GM20000 (cell line): Measurements from ENCODE around the gene BICC1.

ENCODE experiments used
- DNase-seq: peaks from one replicate; pipeline ENCODE4 v3.0.0; 2012; ENCODE audit warnings: low spot score
- TF ChIP-seq, protein P1 (sequence below): IDR thresholded peaks from 2 replicates; pipeline ENCODE4 v1.5.1; 2012; ENCODE audit warnings: mild to moderate bottlenecking, control low read depth; ENCODE audit errors: extremely low read depth, missing control alignments

Gene BICC1

GRCh38 chr10:58608826-58609531 lies 96.3 kb downstream of the BICC1 start:
- no peak for DNase-seq
- TF ChIP-seq, protein P1, sequence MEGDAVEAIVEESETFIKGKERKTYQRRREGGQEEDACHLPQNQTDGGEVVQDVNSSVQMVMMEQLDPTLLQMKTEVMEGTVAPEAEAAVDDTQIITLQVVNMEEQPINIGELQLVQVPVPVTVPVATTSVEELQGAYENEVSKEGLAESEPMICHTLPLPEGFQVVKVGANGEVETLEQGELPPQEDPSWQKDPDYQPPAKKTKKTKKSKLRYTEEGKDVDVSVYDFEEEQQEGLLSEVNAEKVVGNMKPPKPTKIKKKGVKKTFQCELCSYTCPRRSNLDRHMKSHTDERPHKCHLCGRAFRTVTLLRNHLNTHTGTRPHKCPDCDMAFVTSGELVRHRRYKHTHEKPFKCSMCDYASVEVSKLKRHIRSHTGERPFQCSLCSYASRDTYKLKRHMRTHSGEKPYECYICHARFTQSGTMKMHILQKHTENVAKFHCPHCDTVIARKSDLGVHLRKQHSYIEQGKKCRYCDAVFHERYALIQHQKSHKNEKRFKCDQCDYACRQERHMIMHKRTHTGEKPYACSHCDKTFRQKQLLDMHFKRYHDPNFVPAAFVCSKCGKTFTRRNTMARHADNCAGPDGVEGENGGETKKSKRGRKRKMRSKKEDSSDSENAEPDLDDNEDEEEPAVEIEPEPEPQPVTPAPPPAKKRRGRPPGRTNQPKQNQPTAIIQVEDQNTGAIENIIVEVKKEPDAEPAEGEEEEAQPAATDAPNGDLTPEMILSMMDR: no peak

- TF ChIP-seq, protein P1: no peak
Measured at GRCh38 chr10:58609532-58610150, 97.0 kb downstream of the BICC1 start.

DNA sequence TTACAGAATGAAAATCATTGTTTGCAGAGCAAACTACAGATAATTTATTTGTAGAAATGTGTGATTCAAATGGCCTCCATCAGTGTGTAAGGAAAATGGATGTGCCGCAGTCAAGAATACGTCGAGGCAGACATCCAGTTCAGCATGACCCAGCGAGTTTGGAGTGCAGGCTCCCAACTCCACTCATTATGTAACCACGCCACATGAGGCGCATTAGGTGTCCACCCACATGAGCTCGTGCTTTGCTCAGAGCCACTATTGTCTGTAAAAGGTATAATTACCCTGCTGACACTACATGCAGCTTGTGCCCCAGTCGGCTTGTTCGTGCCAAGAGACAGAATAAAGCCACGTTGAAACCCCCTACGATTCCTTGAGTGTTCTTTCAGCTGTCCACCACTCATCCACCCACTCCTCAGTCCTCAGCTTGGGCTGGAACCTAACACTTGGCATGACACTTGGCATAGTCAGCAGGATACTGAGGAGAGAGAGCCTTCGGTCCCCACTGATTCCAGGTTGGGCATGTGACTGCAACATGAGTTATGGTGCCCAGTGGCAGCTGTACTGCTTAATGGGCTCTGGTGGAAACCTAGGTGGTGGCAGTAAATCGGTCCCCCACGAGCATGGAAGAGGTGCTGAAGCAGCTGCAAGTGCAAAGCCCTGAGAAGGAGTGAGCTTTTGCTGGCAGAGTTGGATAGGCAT lies 102.7 kb downstream of the BICC1 start:
- TF ChIP-seq, protein P1: no peak

More at GRCh38 chr10:58609532-58610150, 97.0 kb downstream of the BICC1 start:
- DNase-seq: no peak

DNA sequence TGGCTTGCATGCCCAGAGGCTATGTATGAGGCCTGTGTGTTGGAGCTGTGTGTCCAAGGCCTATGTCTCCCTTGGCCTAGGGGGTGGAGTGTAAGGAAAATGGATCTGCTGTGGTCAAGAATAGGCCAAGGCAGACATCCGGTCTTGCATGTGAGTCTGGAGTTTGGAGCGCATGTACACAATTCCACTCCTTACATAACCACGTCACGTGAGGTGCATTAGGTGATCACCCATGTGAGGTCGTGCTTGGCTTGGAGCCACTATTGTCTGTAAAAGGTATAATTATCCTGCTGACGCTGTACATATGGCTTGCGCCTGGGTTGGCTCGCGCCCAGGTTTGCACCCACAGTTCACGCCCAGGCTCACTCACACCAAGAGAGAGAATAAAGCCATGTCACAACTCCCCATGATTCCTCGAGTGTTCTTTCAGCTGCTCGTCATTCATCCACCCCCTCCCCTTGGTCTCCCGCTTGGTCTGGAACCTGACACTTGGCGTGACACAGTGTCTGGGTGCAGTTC lies 105.5 kb downstream of the BICC1 start:
- TF ChIP-seq, protein P1: no peak
- DNase-seq: no peak

More for the DNA sequence above, 102.7 kb downstream of the BICC1 start:
- DNase-seq: no peak

DNA sequence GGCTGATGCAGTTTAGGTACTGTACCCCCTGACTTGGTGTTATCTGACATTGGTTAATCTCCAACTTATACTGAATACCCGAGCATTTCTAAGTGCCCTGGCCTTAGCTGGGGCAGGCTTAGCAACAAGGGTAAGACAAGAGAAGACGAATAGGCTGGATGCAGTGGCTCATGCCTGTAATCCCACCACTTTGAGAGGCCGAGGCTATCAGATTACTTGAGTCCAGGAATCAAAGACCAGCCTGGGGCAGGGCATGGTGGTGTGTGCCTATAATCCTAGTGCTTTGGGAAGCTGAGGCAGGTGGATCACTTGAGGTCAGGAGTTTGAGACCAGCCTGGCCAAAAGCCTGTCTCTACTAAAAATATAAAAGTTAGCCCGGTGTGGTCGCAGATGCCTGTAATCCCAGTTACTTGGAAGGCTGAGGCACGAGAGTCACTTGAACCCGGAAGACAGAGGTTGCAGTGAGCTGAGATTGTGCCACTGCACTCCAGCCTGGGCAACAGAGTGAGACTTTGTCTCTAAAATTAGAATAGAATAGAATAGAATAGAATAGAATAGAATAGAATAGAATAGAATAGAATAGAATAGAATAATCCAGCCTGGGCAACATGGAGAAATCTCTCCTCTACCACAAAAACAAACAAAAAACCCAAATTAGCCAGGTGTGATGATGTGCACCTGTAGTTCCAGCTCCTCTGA lies 108.9 kb downstream of the BICC1 start:
- TF ChIP-seq, protein P1: no peak

GRCh38 chr10:58622246-58622645 lies 109.6 kb downstream of the BICC1 start:
- DNase-seq: no peak
- TF ChIP-seq, protein P1: no peak

More for the DNA sequence above, 108.9 kb downstream of the BICC1 start:
- no peak for DNase-seq

- no peak for DNase-seq
- TF ChIP-seq, protein P1: no peak
Measured at GRCh38 chr10:58625070-58625469, 112.4 kb downstream of the BICC1 start.
